Measurements from ENCODE around the gene SLMAP.

DNA sequence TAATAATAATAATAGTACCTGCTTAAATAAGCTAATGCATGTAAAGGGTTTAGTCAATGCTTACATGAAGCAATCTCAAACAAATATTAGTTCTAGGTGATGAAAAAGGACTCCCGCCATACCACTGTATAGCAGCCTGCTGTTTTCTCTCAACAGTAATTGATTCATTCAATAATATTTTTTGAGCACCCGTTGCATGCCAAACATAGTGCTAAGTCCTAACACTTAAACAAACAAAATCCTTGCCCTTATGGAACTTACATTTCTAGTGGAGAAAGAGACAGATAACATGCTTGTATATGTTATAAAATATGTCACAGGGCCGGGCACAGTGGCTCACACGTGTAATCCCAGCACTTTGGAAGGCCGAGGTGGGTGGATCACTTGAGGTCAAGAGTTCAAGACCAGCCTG, 190.9 kb downstream of the SLMAP start:
- TF ChIP-seq, protein P1, sequence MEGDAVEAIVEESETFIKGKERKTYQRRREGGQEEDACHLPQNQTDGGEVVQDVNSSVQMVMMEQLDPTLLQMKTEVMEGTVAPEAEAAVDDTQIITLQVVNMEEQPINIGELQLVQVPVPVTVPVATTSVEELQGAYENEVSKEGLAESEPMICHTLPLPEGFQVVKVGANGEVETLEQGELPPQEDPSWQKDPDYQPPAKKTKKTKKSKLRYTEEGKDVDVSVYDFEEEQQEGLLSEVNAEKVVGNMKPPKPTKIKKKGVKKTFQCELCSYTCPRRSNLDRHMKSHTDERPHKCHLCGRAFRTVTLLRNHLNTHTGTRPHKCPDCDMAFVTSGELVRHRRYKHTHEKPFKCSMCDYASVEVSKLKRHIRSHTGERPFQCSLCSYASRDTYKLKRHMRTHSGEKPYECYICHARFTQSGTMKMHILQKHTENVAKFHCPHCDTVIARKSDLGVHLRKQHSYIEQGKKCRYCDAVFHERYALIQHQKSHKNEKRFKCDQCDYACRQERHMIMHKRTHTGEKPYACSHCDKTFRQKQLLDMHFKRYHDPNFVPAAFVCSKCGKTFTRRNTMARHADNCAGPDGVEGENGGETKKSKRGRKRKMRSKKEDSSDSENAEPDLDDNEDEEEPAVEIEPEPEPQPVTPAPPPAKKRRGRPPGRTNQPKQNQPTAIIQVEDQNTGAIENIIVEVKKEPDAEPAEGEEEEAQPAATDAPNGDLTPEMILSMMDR (IDR thresholded peaks at IDR 0.05; ENCODE audit: borderline replicate concordance, extremely low read depth, low read length, poor library complexity, severe bottlenecking): no peak
- no peak for TF ChIP-seq EZH2 (IDR thresholded peaks at IDR 0.05; ENCODE audit: borderline replicate concordance, low read depth, low read length, severe bottlenecking)
